Neural cell (in vitro differentiated cells): ENCODE data around the gene TMEM258. TPM values are rescaled to one million over a fixed set of nuclear protein-coding genes. Genes with fewer than 3 reads are reported as not detected.

Source experiments
- H2AFZ ChIP-seq: fragments of 200-600, 300-800 bp; sonication (generic), shearing (Covaris generic); 2 replicates; pipeline ENCODE4 v1.6.0; 2014; ENCODE audit warnings: low read depth, mild to moderate bottlenecking, antibody characterized with exemption, low read length, moderate library complexity
- H3F3A ChIP-seq: fragments of 200-600 bp; shearing (Covaris generic); 2 replicates; pipeline ENCODE4 v1.6.1; 2016; ENCODE audit warnings: mild to moderate bottlenecking, moderate library complexity, mixed read lengths, antibody characterized with exemption, low read length; ENCODE audit not compliant: insufficient read depth, poor library complexity, severe bottlenecking
- H3K27ac ChIP-seq: fragments of 200-600, 300-800 bp; sonication (generic), shearing (Covaris generic); 2 replicates; pipeline ENCODE4 v1.5.1; 2014; ENCODE audit warnings: mild to moderate bottlenecking, low read length, moderate library complexity
- H3K27me3 ChIP-seq: fragments of 300-800, 200-600 bp; sonication (generic), shearing (Covaris generic); 2 replicates; pipeline ENCODE4 v1.6.0; 2014; ENCODE audit warnings: mild to moderate bottlenecking, low read depth, low read length, moderate library complexity; ENCODE audit not compliant: insufficient read depth
- H3K36me3 ChIP-seq: fragments of 300-800, 200-600 bp; sonication (generic), shearing (Covaris generic); 2 replicates; pipeline ENCODE4 v1.5.1; 2014; ENCODE audit warnings: mild to moderate bottlenecking, antibody characterized with exemption, low read length, moderate library complexity; ENCODE audit not compliant: insufficient read depth
- H3K4me2 ChIP-seq: fragments of 300-800, 200-600 bp; sonication (generic), shearing (Covaris generic); 2 replicates; pipeline ENCODE4 v1.6.0; 2014; ENCODE audit warnings: mild to moderate bottlenecking, low read length
- H3K4me3 ChIP-seq: fragments of 300-800, 200-600 bp; sonication (generic), shearing (Covaris generic); 2 replicates; pipeline ENCODE4 v1.5.1; 2014; ENCODE audit warnings: mild to moderate bottlenecking, low read length, moderate library complexity
- H3K79me2 ChIP-seq: fragments of 200-600 bp; shearing (Covaris generic); replicated peaks from 2 replicates; pipeline ENCODE4 v1.6.0; 2014; ENCODE audit warnings: mild to moderate bottlenecking, low read length, moderate library complexity; ENCODE audit not compliant: insufficient read depth
- H3K9ac ChIP-seq: fragments of 300-800, 200-600 bp; sonication (generic), shearing (Covaris generic); 2 replicates; pipeline ENCODE4 v1.6.1; 2016; ENCODE audit warnings: mild to moderate bottlenecking, low read length, mixed read lengths
- H3K9me2 ChIP-seq: fragments of 200-600 bp; shearing (Covaris generic); 2 replicates; pipeline ENCODE4 v1.6.1; 2016; ENCODE audit warnings: mild to moderate bottlenecking, low read length, mixed read lengths; ENCODE audit not compliant: insufficient read depth
- H3K9me3 ChIP-seq: fragments of 200-600, 300-800 bp; sonication (generic), shearing (Covaris generic); 2 replicates; pipeline ENCODE4 v1.6.1; 2016; ENCODE audit warnings: mild to moderate bottlenecking, mixed run types, low read length, moderate library complexity, mixed read lengths
- H4K20me1 ChIP-seq: fragments of 200-600 bp; shearing (Covaris generic); 2 replicates; pipeline ENCODE4 v1.6.1; 2016; ENCODE audit warnings: mild to moderate bottlenecking, mixed run types; ENCODE audit not compliant: insufficient read depth
- EP300 ChIP-seq: fragments of 450-650 bp; conservative IDR thresholded peaks from 2 replicates; pipeline ENCODE4 v1.6.1; 2014; ENCODE audit warnings: antibody characterized with exemption, mild to moderate bottlenecking, moderate library complexity; ENCODE audit not compliant: poor library complexity, severe bottlenecking
- EZH2 ChIP-seq: fragments of 200-600, 300-800 bp; shearing (Covaris generic), sonication (generic); IDR thresholded peaks from 2 replicates; pipeline ENCODE4 v1.6.1; 2014; ENCODE audit warnings: antibody characterized with exemption, low read length, borderline replicate concordance, mild to moderate bottlenecking; ENCODE audit not compliant: insufficient read depth, poor library complexity, severe bottlenecking
- MXI1 ChIP-seq: fragments of 450-650 bp; conservative IDR thresholded peaks from 2 replicates; pipeline ENCODE4 v1.6.1; 2014; ENCODE audit warnings: antibody characterized with exemption, mild to moderate bottlenecking; ENCODE audit not compliant: poor library complexity, severe bottlenecking
- POLR2AphosphoS5 ChIP-seq: IDR thresholded peaks from 2 replicates; pipeline ENCODE4 v1.6.1; 2012
- RAD21 ChIP-seq: fragments of 450-650 bp; conservative IDR thresholded peaks from 2 replicates; pipeline ENCODE4 v1.6.1; 2014; ENCODE audit warnings: antibody characterized with exemption, mild to moderate bottlenecking, moderate library complexity
- SMC3 ChIP-seq: fragments of 450-650 bp; conservative IDR thresholded peaks from 2 replicates; pipeline ENCODE4 v1.6.1; 2014; ENCODE audit warnings: antibody characterized with exemption, mild to moderate bottlenecking, moderate library complexity; ENCODE audit not compliant: poor library complexity
- TAF1 ChIP-seq: IDR thresholded peaks from 2 replicates; pipeline ENCODE4 v1.6.1; 2012; ENCODE audit warnings: low read depth
- polyA plus RNA-seq: library from polyadenylated mRNA; depleted of rRNA; stranded (reverse); fragments of >200 nt; gene quantifications from 2 replicates; pipeline ENCODE4 v1.2.3, GENCODE V29; 2014
- TF ChIP-seq, protein P1 (sequence below): IDR thresholded peaks from 2 replicates; pipeline ENCODE4 v1.6.1; 2012; ENCODE audit warnings: borderline replicate concordance
- TF ChIP-seq, protein P2 (sequence below): fragments of 450-650 bp; IDR thresholded peaks from 2 replicates; pipeline ENCODE4 v1.5.1; 2014; ENCODE audit warnings: antibody characterized with exemption, mild to moderate bottlenecking, moderate library complexity; ENCODE audit not compliant: poor library complexity, severe bottlenecking

TMEM258 gene
- polyA plus RNA-seq, 1 donor from 2014 or later, result 134 TPM

DNA sequence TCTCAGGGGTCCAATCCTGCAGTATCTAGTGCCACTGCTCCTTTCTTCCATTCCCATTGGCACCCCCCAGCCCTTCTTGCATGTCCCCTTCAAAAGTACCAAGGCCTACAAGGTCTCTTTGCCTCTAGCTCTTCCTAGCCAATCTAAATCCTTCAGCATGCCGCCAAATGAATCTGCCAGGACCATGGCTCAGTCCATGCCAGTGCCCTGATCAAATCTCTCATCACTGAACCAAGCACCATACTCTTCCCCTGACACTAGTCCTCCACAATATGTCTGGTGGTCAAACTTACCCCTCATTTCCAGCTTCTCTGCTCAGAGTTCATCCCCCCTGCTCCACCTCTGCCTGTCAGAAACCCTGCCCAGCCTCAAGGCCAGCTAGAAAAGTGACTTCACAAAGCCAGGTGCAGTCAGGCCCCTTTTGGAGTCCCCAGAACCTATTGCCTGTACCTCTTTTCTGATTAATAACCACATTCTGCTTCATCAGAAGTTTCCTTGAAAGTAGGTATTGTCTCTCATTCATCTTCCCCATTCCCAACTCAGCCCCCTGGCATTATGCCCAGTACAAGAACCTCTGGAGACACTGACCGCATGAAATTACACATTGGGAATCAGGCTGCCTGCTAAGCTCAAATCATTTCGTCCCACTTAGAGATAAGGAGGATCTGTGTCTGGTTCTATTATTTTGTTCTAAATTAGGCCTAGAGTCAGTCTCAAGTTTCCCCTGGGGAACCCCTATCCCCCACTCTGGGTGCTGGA lies 11.7 kb upstream of the TMEM258 start:
- no peak for TF ChIP-seq POLR2AphosphoS5
- no peak for TF ChIP-seq EP300
- no peak for TF ChIP-seq RAD21
- TF ChIP-seq, protein P1, sequence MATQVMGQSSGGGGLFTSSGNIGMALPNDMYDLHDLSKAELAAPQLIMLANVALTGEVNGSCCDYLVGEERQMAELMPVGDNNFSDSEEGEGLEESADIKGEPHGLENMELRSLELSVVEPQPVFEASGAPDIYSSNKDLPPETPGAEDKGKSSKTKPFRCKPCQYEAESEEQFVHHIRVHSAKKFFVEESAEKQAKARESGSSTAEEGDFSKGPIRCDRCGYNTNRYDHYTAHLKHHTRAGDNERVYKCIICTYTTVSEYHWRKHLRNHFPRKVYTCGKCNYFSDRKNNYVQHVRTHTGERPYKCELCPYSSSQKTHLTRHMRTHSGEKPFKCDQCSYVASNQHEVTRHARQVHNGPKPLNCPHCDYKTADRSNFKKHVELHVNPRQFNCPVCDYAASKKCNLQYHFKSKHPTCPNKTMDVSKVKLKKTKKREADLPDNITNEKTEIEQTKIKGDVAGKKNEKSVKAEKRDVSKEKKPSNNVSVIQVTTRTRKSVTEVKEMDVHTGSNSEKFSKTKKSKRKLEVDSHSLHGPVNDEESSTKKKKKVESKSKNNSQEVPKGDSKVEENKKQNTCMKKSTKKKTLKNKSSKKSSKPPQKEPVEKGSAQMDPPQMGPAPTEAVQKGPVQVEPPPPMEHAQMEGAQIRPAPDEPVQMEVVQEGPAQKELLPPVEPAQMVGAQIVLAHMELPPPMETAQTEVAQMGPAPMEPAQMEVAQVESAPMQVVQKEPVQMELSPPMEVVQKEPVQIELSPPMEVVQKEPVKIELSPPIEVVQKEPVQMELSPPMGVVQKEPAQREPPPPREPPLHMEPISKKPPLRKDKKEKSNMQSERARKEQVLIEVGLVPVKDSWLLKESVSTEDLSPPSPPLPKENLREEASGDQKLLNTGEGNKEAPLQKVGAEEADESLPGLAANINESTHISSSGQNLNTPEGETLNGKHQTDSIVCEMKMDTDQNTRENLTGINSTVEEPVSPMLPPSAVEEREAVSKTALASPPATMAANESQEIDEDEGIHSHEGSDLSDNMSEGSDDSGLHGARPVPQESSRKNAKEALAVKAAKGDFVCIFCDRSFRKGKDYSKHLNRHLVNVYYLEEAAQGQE, result no peak
- TF ChIP-seq TAF1, result no peak
- TF ChIP-seq SMC3, result no peak
- TF ChIP-seq MXI1, result no peak
- Histone ChIP-seq H3K27me3 (no peaks in the 10 kb centered on the region), H3K36me3 (peaks cover 6% of the 10 kb centered on the region)

DNA sequence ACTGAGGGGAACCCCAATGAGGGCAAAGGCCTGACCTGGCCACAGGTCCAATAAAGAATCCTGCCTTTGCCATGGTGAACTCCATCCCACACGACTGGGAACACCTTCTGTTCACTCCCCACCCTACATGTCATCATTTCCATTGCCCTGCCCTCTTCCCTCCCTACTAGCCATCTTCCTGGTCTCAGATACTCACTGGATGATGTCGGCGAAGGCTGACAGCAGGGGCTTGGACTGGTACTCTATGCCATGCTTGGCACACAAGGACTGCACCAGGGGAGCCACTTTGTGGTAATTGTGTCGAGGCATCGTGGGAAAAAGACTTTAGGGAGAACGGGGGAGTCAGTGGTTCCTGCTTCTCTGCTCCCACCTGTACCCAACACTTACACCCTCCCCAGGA lies 10.2 kb upstream of the TMEM258 start:
- H3K9ac ChIP-seq, result no peak overlapping the region
- no peaks in the 10 kb centered on the region for H3K27me3 ChIP-seq
- H3K9me3 ChIP-seq, result no peaks in the 10 kb centered on the region
- H3K9me2 ChIP-seq, result no peaks in the 10 kb centered on the region
- TF ChIP-seq TAF1, result no peak
- TF ChIP-seq SMC3, result no peak
- TF ChIP-seq, protein P1, result no peak
- no peak for TF ChIP-seq POLR2AphosphoS5
- no peak for TF ChIP-seq EZH2
- TF ChIP-seq, protein P2, sequence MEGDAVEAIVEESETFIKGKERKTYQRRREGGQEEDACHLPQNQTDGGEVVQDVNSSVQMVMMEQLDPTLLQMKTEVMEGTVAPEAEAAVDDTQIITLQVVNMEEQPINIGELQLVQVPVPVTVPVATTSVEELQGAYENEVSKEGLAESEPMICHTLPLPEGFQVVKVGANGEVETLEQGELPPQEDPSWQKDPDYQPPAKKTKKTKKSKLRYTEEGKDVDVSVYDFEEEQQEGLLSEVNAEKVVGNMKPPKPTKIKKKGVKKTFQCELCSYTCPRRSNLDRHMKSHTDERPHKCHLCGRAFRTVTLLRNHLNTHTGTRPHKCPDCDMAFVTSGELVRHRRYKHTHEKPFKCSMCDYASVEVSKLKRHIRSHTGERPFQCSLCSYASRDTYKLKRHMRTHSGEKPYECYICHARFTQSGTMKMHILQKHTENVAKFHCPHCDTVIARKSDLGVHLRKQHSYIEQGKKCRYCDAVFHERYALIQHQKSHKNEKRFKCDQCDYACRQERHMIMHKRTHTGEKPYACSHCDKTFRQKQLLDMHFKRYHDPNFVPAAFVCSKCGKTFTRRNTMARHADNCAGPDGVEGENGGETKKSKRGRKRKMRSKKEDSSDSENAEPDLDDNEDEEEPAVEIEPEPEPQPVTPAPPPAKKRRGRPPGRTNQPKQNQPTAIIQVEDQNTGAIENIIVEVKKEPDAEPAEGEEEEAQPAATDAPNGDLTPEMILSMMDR, result no peak
- TF ChIP-seq RAD21, result no peak
- TF ChIP-seq EP300, result no peak
- no peak for TF ChIP-seq MXI1
- H2AFZ ChIP-seq, result no peak overlapping the region
- peaks cover 6% of the 10 kb centered on the region for H3K36me3 ChIP-seq
- H3K4me3 ChIP-seq, result no peak overlapping the region
- no peak overlapping the region for H3K27ac ChIP-seq
- no peaks in the 10 kb centered on the region for H4K20me1 ChIP-seq
- no peaks in the 10 kb centered on the region for H3F3A ChIP-seq
- H3K79me2 ChIP-seq, result no peaks in the 10 kb centered on the region
- no peak overlapping the region for H3K4me2 ChIP-seq

More for the DNA sequence above, 11.7 kb upstream of the TMEM258 start:
- Histone ChIP-seq H2AFZ (no peak overlapping the region), H3K9me2 (no peaks in the 10 kb centered on the region), H3K79me2 (no peaks in the 10 kb centered on the region), H3K9me3 (no peaks in the 10 kb centered on the region), H3K4me3 (no peak overlapping the region), H4K20me1 (no peaks in the 10 kb centered on the region), H3F3A (no peaks in the 10 kb centered on the region), H3K27ac (no peak overlapping the region), H3K4me2 (no peak overlapping the region), H3K9ac (no peak overlapping the region)
